GM21367 (cell line): ENCODE data around the gene BFSP1.

Source experiments
- ATAC-seq: cut with Tn5 transposase; IDR thresholded peaks from one replicate; pipeline ENCODE4 v1.9.1; 2021; ENCODE audit not compliant: unreplicated experiment

BFSP1 gene

GRCh38 chr20:17468073-17468840, 62.9 kb downstream of the BFSP1 start:
- ATAC-seq, result no peak

- no peak for ATAC-seq
Observed at GRCh38 chr20:17467120-17467655, 64.0 kb downstream of the BFSP1 start.

- ATAC-seq, result no peak
Observed at GRCh38 chr20:17466641-17467040, 64.5 kb downstream of the BFSP1 start.

GRCh38 chr20:17465236-17465635, 65.9 kb downstream of the BFSP1 start:
- no peak for ATAC-seq

GRCh38 chr20:17463711-17464110, 67.5 kb downstream of the BFSP1 start:
- no peak for ATAC-seq

- no peak for ATAC-seq
Observed at GRCh38 chr20:17461941-17462340, 69.2 kb downstream of the BFSP1 start.

GRCh38 chr20:17460119-17460518, 71.1 kb downstream of the BFSP1 start:
- no peak for ATAC-seq

- no peak for ATAC-seq
Observed at GRCh38 chr20:17457588-17458190, 73.5 kb downstream of the BFSP1 start.

GRCh38 chr20:17457079-17457478, 74.1 kb downstream of the BFSP1 start:
- ATAC-seq, result no peak

GRCh38 chr20:17456279-17456678, 74.9 kb downstream of the BFSP1 start:
- no peak for ATAC-seq

GRCh38 chr20:17453592-17453991, 77.6 kb downstream of the BFSP1 start:
- no peak for ATAC-seq

GRCh38 chr20:17452441-17452840, 78.7 kb downstream of the BFSP1 start:
- no peak for ATAC-seq

- ATAC-seq, result no peak
Observed at GRCh38 chr20:17449031-17449430, 82.1 kb downstream of the BFSP1 start.

- ATAC-seq, result no peak
Observed at GRCh38 chr20:17448071-17448470, 83.1 kb downstream of the BFSP1 start.

- no peak for ATAC-seq
Observed at GRCh38 chr20:17446171-17446570, 85.0 kb downstream of the BFSP1 start.

GRCh38 chr20:17445543-17445942, 85.6 kb downstream of the BFSP1 start:
- no peak for ATAC-seq

GRCh38 chr20:17444091-17444490, 87.1 kb downstream of the BFSP1 start:
- ATAC-seq, result no peak
